Measurements from ENCODE around the gene CLCF1. TPM values are rescaled to one million over a fixed set of nuclear protein-coding genes. Genes with fewer than 3 reads are reported as not detected.

CLCF1 gene
- total RNA-seq, 1 donor from 2014 or later, result 0.68 TPM

GRCh38 chr11:67365736-67366444 is 7.5 kb downstream of the CLCF1 start:
- Mint-ChIP-seq H3K27ac (ENCODE audit: unreplicated experiment) (peak overlapping the region; percentile 52), H3K9me3 (no peaks in the 10 kb centered on the region), H3K36me3 (ENCODE audit: low read depth) (no peaks in the 10 kb centered on the region), H3K4me3 (no peak overlapping the region), H3K27me3 (ENCODE audit: low read depth) (peaks cover 12% of the 10 kb centered on the region), H3K4me1 (peaks cover 10% of the 10 kb centered on the region)
- DNase-seq (ENCODE audit: low read depth, low spot score), result no peak
- TF ChIP-seq CTCF (conservative IDR thresholded peaks at IDR 0.05), result no peak

GRCh38 chr11:67364783-67365722 is 8.3 kb downstream of the CLCF1 start:
- Mint-ChIP-seq H3K9me3 (no peaks in the 10 kb centered on the region), H3K36me3 (ENCODE audit: low read depth) (no peaks in the 10 kb centered on the region), H3K27me3 (ENCODE audit: low read depth) (peaks cover 7% of the 10 kb centered on the region)

GRCh38 chr11:67364169-67364568 is 9.2 kb downstream of the CLCF1 start:
- Mint-ChIP-seq H3K4me3 (no peak overlapping the region), H3K27me3 (ENCODE audit: low read depth) (peaks cover 7% of the 10 kb centered on the region), H3K36me3 (ENCODE audit: low read depth) (no peaks in the 10 kb centered on the region), H3K4me1 (peaks cover 5% of the 10 kb centered on the region), H3K9me3 (no peaks in the 10 kb centered on the region), H3K27ac (ENCODE audit: unreplicated experiment) (no peak overlapping the region)
- no peak for TF ChIP-seq CTCF (conservative IDR thresholded peaks at IDR 0.05)
- no peak for DNase-seq (ENCODE audit: low read depth, low spot score)

More at GRCh38 chr11:67364783-67365722, 8.3 kb downstream of the CLCF1 start:
- no peak for TF ChIP-seq CTCF (conservative IDR thresholded peaks at IDR 0.05)
- no peak for DNase-seq (ENCODE audit: low read depth, low spot score)
- H3K4me1 Mint-ChIP-seq, result peaks cover 5% of the 10 kb centered on the region
- H3K27ac Mint-ChIP-seq (ENCODE audit: unreplicated experiment), result no peak overlapping the region
- H3K4me3 Mint-ChIP-seq, result no peak overlapping the region

- Mint-ChIP-seq H3K4me3 (no peak overlapping the region), H3K9me3 (no peaks in the 10 kb centered on the region), H3K4me1 (peaks cover 27% of the 10 kb centered on the region), H3K36me3 (ENCODE audit: low read depth) (no peaks in the 10 kb centered on the region), H3K27me3 (ENCODE audit: low read depth) (no peaks in the 10 kb centered on the region), H3K27ac (ENCODE audit: unreplicated experiment) (peak overlapping the region; percentile 37)
- no peak for DNase-seq (ENCODE audit: low read depth, low spot score)
- TF ChIP-seq CTCF (conservative IDR thresholded peaks at IDR 0.05), result no peak
Measured at GRCh38 chr11:67357831-67358670, 15.3 kb downstream of the CLCF1 start.
